ENCODE measurements around the gene RFC5. TPM values are rescaled to one million over a fixed set of nuclear protein-coding genes. Genes with fewer than 3 reads are reported as not detected.
"Not testable (repeated sequence)": the region's sequence is repeated elsewhere in the genome, so short reads cannot be mapped to it uniquely, and the experiment has no call there.

RFC5 gene
- total and polyA plus RNA-seq, 9 donors: 10.5 to 17.8 (median 13.1) TPM

DNA sequence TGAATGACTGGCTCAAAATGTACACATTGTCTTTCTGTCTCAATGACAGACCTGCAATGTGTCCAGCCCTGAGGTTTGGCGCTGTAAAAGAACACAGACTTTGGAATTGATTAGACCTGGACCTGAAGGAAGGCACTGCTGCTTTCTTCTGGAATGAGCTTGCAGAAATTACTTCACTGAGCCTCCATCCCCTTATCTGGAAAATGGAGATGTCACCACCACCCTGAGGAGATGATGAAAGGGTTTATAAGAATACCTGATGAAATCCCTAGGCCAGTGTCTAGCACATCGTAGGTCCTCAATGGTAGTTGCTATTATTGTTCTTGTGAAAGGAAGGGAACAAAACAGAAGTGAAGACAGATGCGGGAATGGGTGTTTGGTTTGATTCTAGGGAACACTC, 54.1 kb downstream of the RFC5 start:
- WGBS (ENCODE audit: insufficient coverage): 60% methylated on average over 1 of the region's 3 CpGs
- no peaks in the 10 kb centered on the region for H3K9me3 ChIP-seq (replicated peaks; ENCODE audit: control insufficient read depth, low read depth, low read length)
- H3K4me3 ChIP-seq (ENCODE audit: low read length): no peak overlapping the region
- H3K27ac ChIP-seq (ENCODE audit: low read length): no peak overlapping the region
- no peaks in the 10 kb centered on the region for H3K27me3 ChIP-seq (ENCODE audit: control insufficient read depth, insufficient read depth, low read length)
- H3K4me1 ChIP-seq (ENCODE audit: control insufficient read depth, insufficient read depth, low read length): no peaks in the 10 kb centered on the region
- DNase-seq: no peak
- H3K36me3 ChIP-seq (ENCODE audit: control insufficient read depth, insufficient read depth, low read length): no peaks in the 10 kb centered on the region

DNA sequence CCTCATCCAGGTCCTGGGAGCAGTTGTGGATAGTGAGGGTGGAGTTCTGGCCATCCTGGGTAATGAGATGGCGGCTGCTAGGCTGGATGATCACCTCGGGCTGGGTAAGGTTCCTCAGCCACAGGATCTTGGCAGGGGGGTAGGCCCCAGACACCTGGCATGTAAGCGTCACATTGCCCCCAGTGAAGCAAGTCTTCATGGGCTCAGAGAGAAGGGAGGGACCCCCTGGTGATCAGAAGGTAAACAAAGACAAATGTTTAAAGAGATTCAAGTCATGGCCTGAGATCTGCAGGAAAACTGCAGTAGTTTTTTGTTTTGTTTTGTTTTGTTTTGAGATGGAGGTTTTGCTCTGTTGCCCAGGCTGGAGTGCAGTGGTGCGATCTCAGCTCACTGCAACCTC, 57.3 kb downstream of the RFC5 start:
- H3K36me3 ChIP-seq (ENCODE audit: control insufficient read depth, insufficient read depth, low read length): peaks cover 4% of the 10 kb centered on the region
- WGBS (ENCODE audit: insufficient coverage): 60% methylated on average over 3 of the region's 4 CpGs
- H3K4me3 ChIP-seq (ENCODE audit: low read length): no peak overlapping the region
- H3K4me1 ChIP-seq (ENCODE audit: control insufficient read depth, insufficient read depth, low read length): no peaks in the 10 kb centered on the region
- no peak overlapping the region for H3K27ac ChIP-seq (ENCODE audit: low read length)
- no peak for DNase-seq
- H3K9me3 ChIP-seq (replicated peaks; ENCODE audit: control insufficient read depth, low read depth, low read length): peaks cover 2% of the 10 kb centered on the region
- H3K27me3 ChIP-seq (ENCODE audit: control insufficient read depth, insufficient read depth, low read length): no peaks in the 10 kb centered on the region

- H3K27me3 ChIP-seq (ENCODE audit: control insufficient read depth, insufficient read depth, low read length); H3K4me3 ChIP-seq (ENCODE audit: low read length); H3K9me3 ChIP-seq (replicated peaks; ENCODE audit: control insufficient read depth, low read depth, low read length); H3K4me1 ChIP-seq (ENCODE audit: control insufficient read depth, insufficient read depth, low read length); H3K27ac ChIP-seq (ENCODE audit: low read length); DNase-seq; H3K36me3 ChIP-seq (ENCODE audit: control insufficient read depth, insufficient read depth, low read length): not testable (repeated sequence)
- 100% methylated on average over 1 of the region's 9 CpGs for WGBS (ENCODE audit: insufficient coverage)
These were observed 65.0 kb downstream of the RFC5 start for GRCh38 chr12:118081521-118081920.

Other genes starting within 250 kb of the RFC5 start
- under 0.01 TPM for gene KSR2, start 47.7 kb upstream of the RFC5 start, total RNA-seq
- gene KSR2, start 47.7 kb upstream of the RFC5 start, polyA plus RNA-seq (ENCODE audit: insufficient read depth in 1 of 8, insufficient read length in 8 of 8, low replicate concordance in 1 of 8): under 1 TPM in 5 of 8 donors, not detected in 3; under 0.01 to 0.14 (median 0.07) TPM
- gene WSB2, start 44.5 kb downstream of the RFC5 start, total RNA-seq: 55.3 TPM
- 10 to 100 TPM; 55.2 to 67.2 (median 59.9) TPM for gene WSB2, start 44.5 kb downstream of the RFC5 start, polyA plus RNA-seq (ENCODE audit: insufficient read depth in 1 of 8, insufficient read length in 8 of 8, low replicate concordance in 1 of 8)
- 11.8 TPM for gene VSIG10, start 87.3 kb downstream of the RFC5 start, total RNA-seq
- gene VSIG10, start 87.3 kb downstream of the RFC5 start, polyA plus RNA-seq (ENCODE audit: insufficient read depth in 1 of 8, insufficient read length in 8 of 8, low replicate concordance in 1 of 8): 10 to 100 TPM in 4 of 8 donors, 1 to 10 TPM in 4; 7.7 to 14.7 (median 10.2) TPM
- 132 TPM for gene PEBP1, start 119.4 kb downstream of the RFC5 start, total RNA-seq
- 100 to 1,000 TPM; 138 to 156 (median 148) TPM for gene PEBP1, start 119.4 kb downstream of the RFC5 start, polyA plus RNA-seq (ENCODE audit: insufficient read depth in 1 of 8, insufficient read length in 8 of 8, low replicate concordance in 1 of 8)